OCI-LY1 (cell line): ENCODE results near the gene MAPKBP1.
A peak's percentile ranks its signal among the peaks of the same experiment; 100 is the strongest.
"Not testable (repeated sequence)": the region's sequence is repeated elsewhere in the genome, so short reads cannot be mapped to it uniquely, and the experiment has no call there.

Experiments used
- H2AFZ ChIP-seq: fragments of 200-600 bp; sonication (generic), shearing (Covaris generic); 2 replicates; pipeline ENCODE4 v1.6.0; 2014; ENCODE audit warnings: antibody characterized with exemption, mild to moderate bottlenecking, low read length
- H3F3A ChIP-seq: fragments of 200-600 bp; sonication (generic), shearing (Covaris generic); 2 replicates; pipeline ENCODE4 v1.6.0; 2014; ENCODE audit warnings: mild to moderate bottlenecking, antibody characterized with exemption, low read length, moderate library complexity; ENCODE audit not compliant: insufficient read depth
- H3K27ac ChIP-seq: fragments of 200-600 bp; sonication (generic); 2 replicates; pipeline ENCODE4 v1.5.1; 2014; ENCODE audit warnings: low read length, mixed run types, mild to moderate bottlenecking, low read depth; ENCODE audit not compliant: poor library complexity, severe bottlenecking
- H3K27me3 ChIP-seq: fragments of 200-600 bp; sonication (generic); 2 replicates; pipeline ENCODE4 v1.6.0; 2014; ENCODE audit warnings: antibody characterized with exemption, mild to moderate bottlenecking, low read length, moderate library complexity; ENCODE audit not compliant: insufficient read depth
- H3K36me3 ChIP-seq: fragments of 200-600 bp; sonication (generic); 2 replicates; pipeline ENCODE4 v1.6.1; 2014; ENCODE audit warnings: mild to moderate bottlenecking, antibody characterized with exemption, low read length, moderate library complexity, mixed read lengths; ENCODE audit not compliant: insufficient read depth
- H3K4me1 ChIP-seq: fragments of 200-600 bp; sonication (generic); 2 replicates; pipeline ENCODE4 v1.5.1; 2014; ENCODE audit warnings: mild to moderate bottlenecking, low read length, moderate library complexity; ENCODE audit not compliant: insufficient read depth, severe bottlenecking
- H3K4me2 ChIP-seq: fragments of 200-600 bp; sonication (generic), shearing (Covaris generic); 2 replicates; pipeline ENCODE4 v1.6.1; 2014; ENCODE audit warnings: low read length
- H3K4me3 ChIP-seq: fragments of 200-600 bp; sonication (generic); 2 replicates; pipeline ENCODE4 v1.5.1; 2014; ENCODE audit warnings: low read length, low read depth, mild to moderate bottlenecking, mixed read lengths; ENCODE audit not compliant: poor library complexity, severe bottlenecking
- H3K79me2 ChIP-seq: fragments of 200-600 bp; shearing (Covaris generic); 2 replicates; pipeline ENCODE4 v1.6.1; 2016; ENCODE audit warnings: mixed run types, low read length, mixed read lengths; ENCODE audit not compliant: insufficient read depth
- H3K9ac ChIP-seq: fragments of 200-600 bp; sonication (generic), shearing (Covaris generic); 2 replicates; pipeline ENCODE4 v1.6.1; 2014; ENCODE audit warnings: mild to moderate bottlenecking, low read length, mixed read lengths
- H3K9me2 ChIP-seq: fragments of 200-600 bp; sonication (generic), shearing (Covaris generic); 2 replicates; pipeline ENCODE4 v1.6.1; 2014; ENCODE audit warnings: low read depth, mild to moderate bottlenecking, low read length, mixed read lengths
- H3K9me3 ChIP-seq: fragments of 200-600 bp; shearing (Covaris generic); 2 replicates; pipeline ENCODE4 v1.6.1; 2014; ENCODE audit warnings: low read length, mixed read lengths
- H4K20me1 ChIP-seq: fragments of 200-600 bp; sonication (generic), shearing (Covaris generic); 2 replicates; pipeline ENCODE4 v1.6.0; 2016; ENCODE audit warnings: mild to moderate bottlenecking, low read length; ENCODE audit not compliant: insufficient read depth
- CTCF ChIP-seq: fragments of 200-600 bp; sonication (generic), shearing (Covaris generic); IDR thresholded peaks from 2 replicates; pipeline ENCODE4 v1.5.1; 2017; ENCODE audit warnings: mild to moderate bottlenecking, antibody characterized with exemption, low read length, moderate library complexity, mixed read lengths
- EZH2 ChIP-seq: fragments of 200-600 bp; sonication (generic), shearing (Covaris generic); IDR thresholded peaks from 2 replicates; pipeline ENCODE4 v1.8.0; 2017; ENCODE audit warnings: borderline replicate concordance, mixed run types, mild to moderate bottlenecking, antibody characterized with exemption, low read length, moderate library complexity, mixed read lengths

The MAPKBP1 gene

DNA sequence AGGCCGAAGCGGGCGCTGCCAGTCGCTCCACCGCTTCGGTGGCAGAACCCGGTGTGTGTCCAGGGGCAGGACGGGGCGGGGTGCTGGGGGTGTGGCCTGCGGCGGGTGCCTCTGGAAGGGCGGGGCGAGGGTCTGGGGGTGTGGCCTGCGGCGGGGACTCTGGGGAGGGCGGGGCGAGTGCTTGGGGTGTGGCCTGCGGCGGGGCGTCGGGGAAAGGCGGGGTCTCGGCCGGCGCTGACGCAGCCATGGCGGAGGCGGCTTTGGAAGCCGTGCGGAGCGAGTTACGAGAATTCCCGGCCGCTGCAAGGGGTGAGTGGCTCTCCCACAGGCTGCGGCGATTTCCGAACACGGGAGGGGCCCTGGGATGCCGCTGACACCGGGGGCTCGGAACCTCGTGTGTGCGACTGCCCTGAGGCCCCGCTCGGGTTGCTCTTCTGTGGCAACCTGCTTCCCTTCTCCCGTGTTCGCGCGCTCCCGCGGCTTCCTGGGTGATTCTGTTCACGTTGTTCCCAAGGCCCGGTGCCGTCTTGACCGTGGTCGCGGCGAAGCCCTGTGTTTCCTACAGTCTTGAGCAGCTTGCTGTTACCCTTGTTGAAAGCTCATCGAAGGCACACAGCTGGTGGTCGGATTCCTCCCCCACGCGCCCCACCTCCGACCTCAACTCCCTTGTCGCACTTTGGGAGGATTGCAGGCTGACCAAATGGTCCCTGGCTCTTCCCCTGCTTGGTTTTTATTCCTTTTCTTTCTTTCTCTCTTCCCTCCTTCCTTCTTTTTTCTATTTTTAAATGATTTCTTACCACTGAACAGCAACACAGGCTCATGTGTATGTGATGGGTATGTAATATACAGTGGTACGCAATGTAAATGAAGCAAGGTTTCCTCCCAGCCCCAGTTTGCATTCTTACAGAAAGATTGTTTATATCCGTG lies 53.9 kb downstream of the MAPKBP1 start, which contains the start of gene JMJD7:
TSS of gene JMJD7 (plus strand) at position 213 of the 927 bp plus-strand sequence. CDS start at position 246, 33 bp downstream.
- no peaks in the 10 kb centered on the region for H4K20me1 ChIP-seq
- H3K4me2 ChIP-seq, result peak within 1 kb of the TSS; percentile 91
- H3K9me3 ChIP-seq, result no peaks in the 10 kb centered on the region
- H3F3A ChIP-seq, result no peaks in the 10 kb centered on the region
- H2AFZ ChIP-seq, result 0 out of 2 replicates have a peak within 1 kb of the TSS, but pooled peaks have one; percentile 39
- H3K27me3 ChIP-seq, result no peaks in the 10 kb centered on the region
- H3K27ac ChIP-seq, result no peak within 1 kb of the TSS
- H3K9ac ChIP-seq, result peak within 1 kb of the TSS; percentile 71
- H3K9me2 ChIP-seq, result no peaks in the 10 kb centered on the region
- TF ChIP-seq EZH2 (no peak), CTCF (no peak)
- H3K4me1 ChIP-seq, result peaks cover 18% of the 10 kb centered on the region
- H3K36me3 ChIP-seq, result no peaks in the 10 kb centered on the region
- no peaks in the 10 kb centered on the region for H3K79me2 ChIP-seq
- H3K4me3 ChIP-seq, result peak within 1 kb of the TSS; percentile 82

DNA sequence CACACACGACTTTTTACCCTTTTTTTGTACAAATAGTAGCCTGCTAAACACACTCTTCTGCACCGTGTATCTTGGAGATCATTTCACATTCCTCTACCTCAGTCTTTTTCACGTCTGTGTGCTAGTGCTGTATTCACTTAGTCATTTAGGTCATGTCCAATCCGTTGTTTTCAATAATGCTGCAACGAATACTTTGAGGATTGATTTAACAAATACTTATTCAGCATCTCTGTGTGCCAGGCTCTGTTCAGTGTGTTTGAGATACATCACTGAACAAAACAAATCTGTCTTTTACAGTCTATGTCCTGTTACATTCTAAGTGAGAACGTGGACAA lies 54.5 kb downstream of the MAPKBP1 start:
- peak overlapping the region; percentile 82 for H3K4me3 ChIP-seq
- TF ChIP-seq EZH2, result no peak
- TF ChIP-seq CTCF, result no peak
- no peaks in the 10 kb centered on the region for H3K27me3 ChIP-seq
- peak overlapping the region; percentile 71 for H3K9ac ChIP-seq
- no peaks in the 10 kb centered on the region for H3F3A ChIP-seq
- H4K20me1 ChIP-seq, result no peaks in the 10 kb centered on the region
- no peaks in the 10 kb centered on the region for H3K36me3 ChIP-seq
- H3K9me3 ChIP-seq, result no peaks in the 10 kb centered on the region
- H3K9me2 ChIP-seq, result no peaks in the 10 kb centered on the region
- H2AFZ ChIP-seq, result no peak overlapping the region
- H3K79me2 ChIP-seq, result no peaks in the 10 kb centered on the region
- peak overlapping the region; percentile 91 for H3K4me2 ChIP-seq
- H3K4me1 ChIP-seq, result peaks cover 18% of the 10 kb centered on the region
- H3K27ac ChIP-seq, result no peak overlapping the region

- Histone ChIP-seq H3K4me1 (peaks cover 18% of the 10 kb centered on the region), H3K4me3 (no peak overlapping the region), H3K4me2 (no peak overlapping the region), H2AFZ (no peak overlapping the region), H3K36me3 (no peaks in the 10 kb centered on the region), H3K79me2 (no peaks in the 10 kb centered on the region), H3K27me3 (no peaks in the 10 kb centered on the region), H3F3A (no peaks in the 10 kb centered on the region), H4K20me1 (no peaks in the 10 kb centered on the region), H3K9me2 (no peaks in the 10 kb centered on the region), H3K27ac (no peak overlapping the region), H3K9me3 (no peaks in the 10 kb centered on the region), H3K9ac (no peak overlapping the region)
- TF ChIP-seq CTCF, result no peak
- no peak for TF ChIP-seq EZH2
These were observed 55.8 kb downstream of the MAPKBP1 start for GRCh38 chr15:41829959-41830646.

- H3F3A ChIP-seq, H3K9me2 ChIP-seq, H3K4me3 ChIP-seq, H4K20me1 ChIP-seq, H3K4me2 ChIP-seq, H3K27ac ChIP-seq, H2AFZ ChIP-seq, H3K27me3 ChIP-seq, H3K9me3 ChIP-seq, H3K36me3 ChIP-seq, H3K9ac ChIP-seq, H3K79me2 ChIP-seq: not testable (repeated sequence)
- H3K4me1 ChIP-seq, result peaks cover 18% of the 10 kb centered on the region
These were observed 57.0 kb downstream of the MAPKBP1 start for GRCh38 chr15:41831291-41831690.
